K562 (cell line): ENCODE results near the gene NR4A2. TPM values are rescaled to one million over a fixed set of nuclear protein-coding genes. Genes with fewer than 3 reads are reported as not detected.

Experiments used
- DMBX1 ChIP-seq: fragments of 250-450 bp; sonication (Bioruptor Pico); IDR thresholded peaks from 2 replicates; pipeline ENCODE4 v1.8.0; 2022; ENCODE audit warnings: inconsistent platforms, mild to moderate bottlenecking, moderate library complexity, borderline replicate concordance
- GMEB1 ChIP-seq: fragments of 250-450 bp; sonication (Bioruptor Pico); IDR thresholded peaks from 2 replicates; pipeline ENCODE4 v1.4.0; 2020; ENCODE audit warnings: mild to moderate bottlenecking
- HDAC8 ChIP-seq: fragments of 450-650 bp; IDR thresholded peaks from 2 replicates; pipeline ENCODE4 v1.6.1; 2016; ENCODE audit warnings: mild to moderate bottlenecking, missing genetic modification characterization, moderate library complexity, missing compliant biosample characterization
- JUND ChIP-seq, 2 experiments: IDR thresholded peaks; 2 replicates in 1 of 2; 3 replicates in 1 of 2; pipeline ENCODE4 v1.6.1; 2011; ENCODE audit warnings: borderline replicate concordance in 2 of 2, low read depth in 2 of 2, low read length in 2 of 2, improper control_type of control experiment in 1 of 2, missing biosample characterization in 1 of 2, missing genetic modification characterization in 1 of 2, missing genetic modification reagents in 1 of 2
- MEIS2 ChIP-seq: fragments of 450-650 bp; IDR thresholded peaks from 2 replicates; pipeline ENCODE4 v1.6.1; 2014; ENCODE audit warnings: mild to moderate bottlenecking; ENCODE audit not compliant: partially characterized antibody
- MTA3 ChIP-seq: fragments of 450-650 bp; formaldehyde crosslinking; IDR thresholded peaks from 2 replicates; pipeline ENCODE4 v1.6.1; 2017; ENCODE audit warnings: mild to moderate bottlenecking, borderline replicate concordance
- NRF1 ChIP-seq, 2 experiments: fragments of 450-650 bp; IDR thresholded peaks in 1 of 2; conservative IDR thresholded peaks in 1 of 2; 2 replicates each; pipeline ENCODE4 v1.6.1; 2014; ENCODE audit warnings: mild to moderate bottlenecking in 2 of 2
- POLR2AphosphoS5 ChIP-seq: IDR thresholded peaks from 2 replicates; pipeline ENCODE4 v1.6.1; 2011; ENCODE audit warnings: mild to moderate bottlenecking, low read depth, low read length, moderate library complexity; ENCODE audit not compliant: control insufficient read depth, insufficient read depth
- RB1 ChIP-seq: fragments of 450-650 bp; IDR thresholded peaks from 2 replicates; pipeline ENCODE4 v1.6.1; 2017; ENCODE audit warnings: low read depth, mild to moderate bottlenecking
- SETDB1 ChIP-seq: IDR thresholded peaks from one replicate; pipeline ENCODE4 v1.6.1; 2012; ENCODE audit warnings: low read length, control low read depth, inconsistent platforms
- THRA ChIP-seq: fragments of 450-650 bp; IDR thresholded peaks from 2 replicates; pipeline ENCODE4 v1.6.1; 2017; ENCODE audit warnings: mild to moderate bottlenecking, moderate library complexity
- ZBTB1 ChIP-seq: sonication (generic); formaldehyde crosslinking; IDR thresholded peaks from 2 replicates; pipeline ENCODE4 v1.8.1; 2023; ENCODE audit warnings: missing genetic modification reagents, low read depth, mild to moderate bottlenecking, borderline replicate concordance
- ZBTB2 ChIP-seq: fragments of 450-650 bp; IDR thresholded peaks from 2 replicates; pipeline ENCODE4 v1.6.1; 2016; ENCODE audit warnings: antibody characterized with exemption
- ZFX ChIP-seq: sonication (generic); formaldehyde crosslinking; IDR thresholded peaks from 2 replicates; pipeline ENCODE4 v1.8.0; 2022; ENCODE audit warnings: mild to moderate bottlenecking, missing genetic modification reagents, moderate library complexity
- ZNF589 ChIP-seq: fragments of 200-800 bp; sonication (Bioruptor generic); IDR thresholded peaks from 2 replicates; pipeline ENCODE4 v1.6.1; 2016; ENCODE audit warnings: low read depth, missing genetic modification characterization, missing compliant biosample characterization
- ZNF639 ChIP-seq, 2 experiments: fragments of 200-800 bp in 1 of 2; sonication (Bioruptor generic) in 1 of 2; sonication (generic) in 1 of 2; formaldehyde crosslinking in 1 of 2; IDR thresholded peaks in 1 of 2; conservative IDR thresholded peaks in 1 of 2; 2 replicates each; pipeline versions ENCODE4 v1.5.0 to v1.6.1; 2016 to 2020; ENCODE audit warnings: missing compliant biosample characterization in 1 of 2, missing genetic modification characterization in 1 of 2, missing genetic modification reagents in 1 of 2
- polyA plus RNA-seq, 8 experiments: library from polyadenylated mRNA; depleted of rRNA in 4 of 8; stranded (reverse) in 5 of 8; unstranded in 3 of 8; fragments of >200 nt; fragmentation: Nextera tagmentation in 2 of 8; fragmentation: Illumina TruSeq in 1 of 8; extraction: Ambion mirVana in 2 of 8; extraction: Trizol in 1 of 8; gene quantifications; 2 replicates each; pipeline versions ENCODE4 v1.2.1 to v1.2.3, GENCODE V29; 2011 to 2014; ENCODE audit warnings: inconsistent platforms in 1 of 8, missing spikeins in 1 of 8
- total RNA-seq, 7 experiments: library from RNA; depleted of rRNA in 6 of 7; stranded (reverse); fragments of >200 nt in 6 of 7; fragmentation: Illumina TruSeq in 2 of 7; extraction: Trizol in 2 of 7; gene quantifications; 2 replicates each; pipeline versions ENCODE4 v1.2.1 to v1.2.3, GENCODE V29; 2011 to 2021; ENCODE audit warnings: low replicate concordance in 1 of 7

The NR4A2 gene
- total and polyA plus RNA-seq, 9 of the 15 experiments (the other 6 are each of a cell fraction or from before 2014, with no cell fraction given) = 0.94 to 5.1 (median 1.3) TPM

GRCh38 chr2:156334496-156335478 lies 2.3 kb upstream of the NR4A2 start (continued):
- TF ChIP-seq POLR2AphosphoS5 (peak; percentile 27; the same call in 1 of the 2 replicates), MTA3 (0 out of 2 replicates have a peak, but pooled peaks have one; percentile 70), ZBTB2 (0 out of 2 replicates have a peak, but pooled peaks have one; percentile 35), RB1 (peak; percentile 60; the same call in 1 of the 2 replicates), ZNF639 (CRISPR knock-in tag; conservative IDR thresholded peaks at IDR 0.05 in 1 of 2, IDR thresholded peaks at IDR 0.05 in 1 of 2) (peak in 1 of 2 experiments; percentile 46; a peak in 2 of 4 replicates), ZFX (CRISPR knock-in tag) (peak; percentile 88), ZNF589 (CRISPR knock-in tag) (0 out of 2 replicates have a peak, but pooled peaks have one; percentile 23), NRF1 (conservative IDR thresholded peaks at IDR 0.05 in 1 of 2, IDR thresholded peaks at IDR 0.05 in 1 of 2) (peak; percentile 50 to 57; a peak in 3 of 4 replicates), HDAC8 (tag) (no peak), JUND (IDR thresholded peaks at IDR 0.05; ENCODE audit: borderline replicate concordance, low read depth, low read length) (peak; percentile 72), JUND (tag; IDR thresholded peaks at IDR 0.05; ENCODE audit: borderline replicate concordance, low read depth, low read length) (peak; percentile 32; the same call in 1 of the 3 replicates), THRA (no peak), ZBTB1 (CRISPR knock-in tag) (0 out of 2 replicates have a peak, but pooled peaks have one; percentile 30), GMEB1 (CRISPR knock-in tag) (peak; percentile 68), MEIS2 (no peak), SETDB1 (no peak), DMBX1 (CRISPR knock-in tag) (peak; percentile 20; the same call in 1 of the 2 replicates)
